ENCODE measurements around the gene BCDIN3D.
"Not testable (repeated sequence)": the region's sequence is repeated elsewhere in the genome, so short reads cannot be mapped to it uniquely, and the experiment has no call there.

BCDIN3D gene

GRCh38 chr12:49860921-49861320 is 18.0 kb upstream of the BCDIN3D start:
- not testable (repeated sequence) for H3K36me3 ChIP-seq (ENCODE audit: control insufficient read depth in 1 of 2, insufficient read depth in 2 of 2, low read length in 2 of 2); H3K9me3 ChIP-seq (ENCODE audit: control insufficient read depth in 1 of 2, low read length in 2 of 2); H3K4me1 ChIP-seq (ENCODE audit: control insufficient read depth in 1 of 2, insufficient read depth in 2 of 2, low read length in 2 of 2); H3K27me3 ChIP-seq (ENCODE audit: control insufficient read depth in 1 of 2, insufficient read depth in 2 of 2, low read length in 2 of 2); H3K4me3 ChIP-seq (ENCODE audit: low read depth in 1 of 2, low read length in 2 of 2); H3K27ac ChIP-seq (ENCODE audit: low read depth, low read length); H3K9ac ChIP-seq (ENCODE audit: low read depth in 1 of 2, low read length in 2 of 2)

DNA sequence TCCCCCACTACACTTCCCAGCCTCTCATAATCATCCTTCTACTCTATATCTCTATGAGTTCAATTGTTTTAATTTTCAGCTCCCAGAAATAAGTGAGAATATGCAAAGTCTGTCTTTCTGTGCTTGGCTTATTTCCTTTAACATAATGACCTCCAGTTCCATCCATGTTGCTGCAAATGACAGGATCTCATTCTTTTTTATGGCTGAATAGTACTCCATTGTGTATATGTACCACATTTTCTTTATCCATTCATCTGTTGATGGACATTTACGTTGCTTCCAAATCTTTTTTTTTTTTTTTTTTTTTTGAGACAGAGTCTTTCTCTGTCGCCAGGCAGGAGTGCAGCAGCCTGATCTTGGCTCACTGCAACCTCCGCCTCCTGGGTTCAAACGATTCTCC is 13.0 kb upstream of the BCDIN3D start:
- H3K36me3 ChIP-seq (ENCODE audit: control insufficient read depth in 1 of 2, insufficient read depth in 2 of 2, low read length in 2 of 2); H3K27me3 ChIP-seq (ENCODE audit: control insufficient read depth in 1 of 2, insufficient read depth in 2 of 2, low read length in 2 of 2); H3K27ac ChIP-seq (ENCODE audit: low read depth, low read length); H3K4me1 ChIP-seq (ENCODE audit: control insufficient read depth in 1 of 2, insufficient read depth in 2 of 2, low read length in 2 of 2); H3K9ac ChIP-seq (ENCODE audit: low read depth in 1 of 2, low read length in 2 of 2); H3K4me3 ChIP-seq (ENCODE audit: low read depth in 1 of 2, low read length in 2 of 2); H3K9me3 ChIP-seq (ENCODE audit: control insufficient read depth in 1 of 2, low read length in 2 of 2): not testable (repeated sequence)

DNA sequence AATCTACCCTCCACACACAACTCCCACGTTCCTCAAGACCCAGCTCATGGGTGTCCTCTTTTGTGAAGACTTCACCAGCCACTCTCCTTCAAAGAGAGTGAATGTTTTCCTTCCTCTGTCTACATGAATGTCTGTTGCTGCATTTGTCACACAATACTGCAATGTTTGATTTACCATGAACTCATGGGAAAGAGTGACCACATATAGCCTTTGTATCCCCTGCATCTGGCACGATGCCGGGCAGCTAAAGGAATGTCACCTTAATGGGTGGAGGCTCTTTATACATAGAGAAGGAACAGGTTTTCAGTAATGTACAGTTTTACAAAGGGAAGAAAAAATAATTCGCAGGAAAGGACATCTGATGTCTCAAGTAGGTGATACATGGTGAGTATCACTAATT is 12.1 kb upstream of the BCDIN3D start:
- Histone ChIP-seq H3K9ac (ENCODE audit: low read depth in 1 of 2, low read length in 2 of 2) (no peak overlapping the region), H3K9me3 (ENCODE audit: control insufficient read depth in 1 of 2, low read length in 2 of 2) (no peaks in the 10 kb centered on the region), H3K36me3 (ENCODE audit: control insufficient read depth in 1 of 2, insufficient read depth in 2 of 2, low read length in 2 of 2) (no peaks in the 10 kb centered on the region), H3K4me1 (ENCODE audit: control insufficient read depth in 1 of 2, insufficient read depth in 2 of 2, low read length in 2 of 2) (no peaks in the 10 kb centered on the region), H3K27me3 (ENCODE audit: control insufficient read depth in 1 of 2, insufficient read depth in 2 of 2, low read length in 2 of 2) (no peaks in the 10 kb centered on the region), H3K27ac (ENCODE audit: low read depth, low read length) (no peak overlapping the region), H3K4me3 (ENCODE audit: low read depth in 1 of 2, low read length in 2 of 2) (no peak overlapping the region)

DNA sequence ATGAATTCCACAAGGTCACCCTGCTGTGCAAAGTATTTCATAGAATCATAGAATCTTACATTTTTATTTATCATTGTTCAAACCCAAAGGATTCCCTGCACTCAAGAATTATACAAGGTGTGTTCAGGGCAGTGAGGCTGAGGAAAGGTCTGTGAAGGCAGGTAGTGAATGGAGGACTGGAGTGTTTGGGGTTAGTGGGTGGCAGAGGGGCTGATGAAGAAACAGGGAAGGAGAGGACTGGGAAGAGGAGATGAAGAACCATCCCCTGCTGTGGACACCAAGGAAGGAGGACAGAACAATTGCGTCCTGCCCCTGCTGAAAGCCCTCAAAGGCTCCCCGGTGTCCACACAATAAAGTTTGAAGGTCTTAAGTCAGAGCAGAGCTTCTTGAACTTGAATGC is 10.8 kb upstream of the BCDIN3D start:
- Histone ChIP-seq H3K9ac (ENCODE audit: low read depth in 1 of 2, low read length in 2 of 2) (no peak overlapping the region), H3K27ac (ENCODE audit: low read depth, low read length) (no peak overlapping the region), H3K36me3 (ENCODE audit: control insufficient read depth in 1 of 2, insufficient read depth in 2 of 2, low read length in 2 of 2) (no peaks in the 10 kb centered on the region), H3K9me3 (ENCODE audit: control insufficient read depth in 1 of 2, low read length in 2 of 2) (no peaks in the 10 kb centered on the region), H3K4me3 (ENCODE audit: low read depth in 1 of 2, low read length in 2 of 2) (no peak overlapping the region), H3K27me3 (ENCODE audit: control insufficient read depth in 1 of 2, insufficient read depth in 2 of 2, low read length in 2 of 2) (peaks cover 0 to 6% of the 10 kb centered on the region in 2 donors), H3K4me1 (ENCODE audit: control insufficient read depth in 1 of 2, insufficient read depth in 2 of 2, low read length in 2 of 2) (no peaks in the 10 kb centered on the region)

DNA sequence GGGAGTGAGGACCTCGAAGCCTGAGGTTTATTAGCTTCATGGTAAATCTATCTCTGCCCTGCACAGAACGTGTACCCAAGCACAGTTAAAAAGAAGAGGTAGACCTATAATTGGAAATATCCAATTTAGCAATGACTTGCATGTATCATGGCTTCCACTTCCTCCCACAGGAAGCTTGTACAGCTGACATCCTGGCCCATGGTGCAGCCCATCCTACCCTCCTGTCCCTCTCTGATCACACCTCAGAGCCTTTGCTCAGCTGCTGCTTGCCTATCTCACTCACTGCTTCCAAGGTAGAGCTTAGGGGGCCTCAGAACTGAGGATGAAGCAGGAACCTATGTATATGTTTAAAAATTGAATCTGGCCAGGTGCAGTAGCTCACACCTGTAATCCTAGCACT is 4.3 kb upstream of the BCDIN3D start:
- H3K4me1 ChIP-seq (ENCODE audit: control insufficient read depth in 1 of 2, insufficient read depth in 2 of 2, low read length in 2 of 2) = peaks cover 5 to 6% of the 10 kb centered on the region in 2 donors
- no peak overlapping the region for H3K4me3 ChIP-seq (ENCODE audit: low read depth in 1 of 2, low read length in 2 of 2)
- H3K36me3 ChIP-seq (ENCODE audit: control insufficient read depth in 1 of 2, insufficient read depth in 2 of 2, low read length in 2 of 2) = no peaks in the 10 kb centered on the region
- no peaks in the 10 kb centered on the region for H3K9me3 ChIP-seq (ENCODE audit: control insufficient read depth in 1 of 2, low read length in 2 of 2)
- H3K9ac ChIP-seq (ENCODE audit: low read depth in 1 of 2, low read length in 2 of 2) = no peak overlapping the region
- H3K27ac ChIP-seq (ENCODE audit: low read depth, low read length) = no peak overlapping the region
- peaks cover 5 to 11% of the 10 kb centered on the region in 2 donors for H3K27me3 ChIP-seq (ENCODE audit: control insufficient read depth in 1 of 2, insufficient read depth in 2 of 2, low read length in 2 of 2)

DNA sequence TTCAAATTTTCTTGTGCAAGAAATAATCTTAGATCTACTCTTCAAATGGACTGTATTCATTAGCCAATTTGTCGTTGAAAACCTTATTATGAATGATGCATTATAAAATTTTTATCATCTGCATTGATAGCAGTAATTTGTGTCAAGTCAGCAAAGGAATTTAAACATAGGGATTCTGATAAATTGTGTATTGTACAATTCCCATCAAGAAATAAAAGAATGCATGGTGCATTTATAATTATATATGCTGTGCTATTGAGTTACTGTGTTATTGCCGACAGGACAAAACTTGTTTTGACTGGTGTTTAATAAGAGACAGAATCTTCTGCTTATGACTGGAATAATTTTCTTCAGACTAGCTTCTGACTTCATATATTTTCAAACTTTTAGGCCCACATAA is 3.1 kb upstream of the BCDIN3D start:
- H3K9ac ChIP-seq (ENCODE audit: low read depth in 1 of 2, low read length in 2 of 2) = no peak overlapping the region
- no peak overlapping the region for H3K4me3 ChIP-seq (ENCODE audit: low read depth in 1 of 2, low read length in 2 of 2)
- H3K9me3 ChIP-seq (ENCODE audit: control insufficient read depth in 1 of 2, low read length in 2 of 2) = no peaks in the 10 kb centered on the region
- H3K4me1 ChIP-seq (ENCODE audit: control insufficient read depth in 1 of 2, insufficient read depth in 2 of 2, low read length in 2 of 2) = peaks cover 11 to 13% of the 10 kb centered on the region in 2 donors
- H3K27me3 ChIP-seq (ENCODE audit: control insufficient read depth in 1 of 2, insufficient read depth in 2 of 2, low read length in 2 of 2) = peaks cover 5 to 11% of the 10 kb centered on the region in 2 donors
- H3K36me3 ChIP-seq (ENCODE audit: control insufficient read depth in 1 of 2, insufficient read depth in 2 of 2, low read length in 2 of 2) = no peaks in the 10 kb centered on the region
- H3K27ac ChIP-seq (ENCODE audit: low read depth, low read length) = no peak overlapping the region

- H3K4me1 ChIP-seq (ENCODE audit: control insufficient read depth in 1 of 2, insufficient read depth in 2 of 2, low read length in 2 of 2) = peaks cover 11 to 13% of the 10 kb centered on the region in 2 donors
- H3K36me3 ChIP-seq (ENCODE audit: control insufficient read depth in 1 of 2, insufficient read depth in 2 of 2, low read length in 2 of 2) = no peaks in the 10 kb centered on the region
- H3K4me3 ChIP-seq (ENCODE audit: low read depth in 1 of 2, low read length in 2 of 2) = no peak overlapping the region
- no peaks in the 10 kb centered on the region for H3K9me3 ChIP-seq (ENCODE audit: control insufficient read depth in 1 of 2, low read length in 2 of 2)
- H3K9ac ChIP-seq (ENCODE audit: low read depth in 1 of 2, low read length in 2 of 2) = no peak overlapping the region
- no peak overlapping the region for H3K27ac ChIP-seq (ENCODE audit: low read depth, low read length)
- peaks cover 5 to 7% of the 10 kb centered on the region in 2 donors for H3K27me3 ChIP-seq (ENCODE audit: control insufficient read depth in 1 of 2, insufficient read depth in 2 of 2, low read length in 2 of 2)
Observed at GRCh38 chr12:49843876-49844437, 1.1 kb upstream of the BCDIN3D start.

- Histone ChIP-seq H3K27ac (ENCODE audit: low read depth, low read length) (peak overlapping the region; percentile 59), H3K27me3 (ENCODE audit: control insufficient read depth in 1 of 2, insufficient read depth in 2 of 2, low read length in 2 of 2) (peaks cover 3 to 4% of the 10 kb centered on the region in 2 donors), H3K4me1 (ENCODE audit: control insufficient read depth in 1 of 2, insufficient read depth in 2 of 2, low read length in 2 of 2) (peaks cover 11 to 13% of the 10 kb centered on the region in 2 donors), H3K9ac (ENCODE audit: low read depth in 1 of 2, low read length in 2 of 2) (peak overlapping the region; percentile 83 to 97), H3K4me3 (ENCODE audit: low read depth in 1 of 2, low read length in 2 of 2) (peak overlapping the region; percentile 98 to 99), H3K9me3 (ENCODE audit: control insufficient read depth in 1 of 2, low read length in 2 of 2) (no peaks in the 10 kb centered on the region), H3K36me3 (ENCODE audit: control insufficient read depth in 1 of 2, insufficient read depth in 2 of 2, low read length in 2 of 2) (no peaks in the 10 kb centered on the region)
Observed at GRCh38 chr12:49843411-49843810, 505 bp upstream of the BCDIN3D start.

- Histone ChIP-seq H3K9ac (ENCODE audit: low read depth in 1 of 2, low read length in 2 of 2) (no peak overlapping the region), H3K4me1 (ENCODE audit: control insufficient read depth in 1 of 2, insufficient read depth in 2 of 2, low read length in 2 of 2) (peaks cover 11 to 13% of the 10 kb centered on the region in 2 donors), H3K27me3 (ENCODE audit: control insufficient read depth in 1 of 2, insufficient read depth in 2 of 2, low read length in 2 of 2) (no peaks in the 10 kb centered on the region), H3K9me3 (ENCODE audit: control insufficient read depth in 1 of 2, low read length in 2 of 2) (no peaks in the 10 kb centered on the region), H3K36me3 (ENCODE audit: control insufficient read depth in 1 of 2, insufficient read depth in 2 of 2, low read length in 2 of 2) (no peaks in the 10 kb centered on the region), H3K27ac (ENCODE audit: low read depth, low read length) (no peak overlapping the region), H3K4me3 (ENCODE audit: low read depth in 1 of 2, low read length in 2 of 2) (no peak overlapping the region)
Observed at GRCh38 chr12:49838973-49839633, 3.8 kb downstream of the BCDIN3D start.

- Histone ChIP-seq H3K27ac (ENCODE audit: low read depth, low read length) (no peak overlapping the region), H3K4me1 (ENCODE audit: control insufficient read depth in 1 of 2, insufficient read depth in 2 of 2, low read length in 2 of 2) (peaks cover 7 to 8% of the 10 kb centered on the region in 2 donors), H3K9ac (ENCODE audit: low read depth in 1 of 2, low read length in 2 of 2) (no peak overlapping the region), H3K27me3 (ENCODE audit: control insufficient read depth in 1 of 2, insufficient read depth in 2 of 2, low read length in 2 of 2) (no peaks in the 10 kb centered on the region), H3K9me3 (ENCODE audit: control insufficient read depth in 1 of 2, low read length in 2 of 2) (no peaks in the 10 kb centered on the region), H3K36me3 (ENCODE audit: control insufficient read depth in 1 of 2, insufficient read depth in 2 of 2, low read length in 2 of 2) (no peaks in the 10 kb centered on the region), H3K4me3 (ENCODE audit: low read depth in 1 of 2, low read length in 2 of 2) (no peak overlapping the region)
Observed at GRCh38 chr12:49832836-49833421, 10.0 kb downstream of the BCDIN3D start.

Data from duodenal mucosa (tissue), 2 donors.